ENCODE data around the gene ITGA11. TPM values are rescaled to one million over a fixed set of nuclear protein-coding genes. Genes with fewer than 3 reads are reported as not detected.

ITGA11 gene
- total RNA-seq, 1 donor, result 567 TPM

GRCh38 chr15:68407141-68407885 is 24.6 kb downstream of the ITGA11 start:
- DNase-seq (ENCODE audit: insufficient read length, low spot score, missing footprints), result peak; percentile 73
- Histone ChIP-seq H3K36me3 (ENCODE audit: insufficient read depth, low read length) (peaks cover 70% of the 10 kb centered on the region), H3K27ac (ENCODE audit: low read depth, low read length) (peak overlapping the region; percentile 38), H2AFZ (ENCODE audit: low read length) (no peak overlapping the region), H3K4me2 (ENCODE audit: insufficient read depth, low read length) (peak overlapping the region; percentile 29), H3K4me1 (ENCODE audit: insufficient read depth, low read length) (peaks cover 34% of the 10 kb centered on the region), H3K79me2 (ENCODE audit: insufficient read depth, low read length) (peaks cover 97% of the 10 kb centered on the region), H3K9me3 (ENCODE audit: low read depth, low read length) (no peaks in the 10 kb centered on the region), H3K27me3 (ENCODE audit: insufficient read depth, low read length) (no peaks in the 10 kb centered on the region), H4K20me1 (ENCODE audit: insufficient read depth, low read length) (peaks cover 96% of the 10 kb centered on the region), H3K4me3 (ENCODE audit: insufficient read depth, low read length) (no peak overlapping the region)
- TF ChIP-seq, protein P1, sequence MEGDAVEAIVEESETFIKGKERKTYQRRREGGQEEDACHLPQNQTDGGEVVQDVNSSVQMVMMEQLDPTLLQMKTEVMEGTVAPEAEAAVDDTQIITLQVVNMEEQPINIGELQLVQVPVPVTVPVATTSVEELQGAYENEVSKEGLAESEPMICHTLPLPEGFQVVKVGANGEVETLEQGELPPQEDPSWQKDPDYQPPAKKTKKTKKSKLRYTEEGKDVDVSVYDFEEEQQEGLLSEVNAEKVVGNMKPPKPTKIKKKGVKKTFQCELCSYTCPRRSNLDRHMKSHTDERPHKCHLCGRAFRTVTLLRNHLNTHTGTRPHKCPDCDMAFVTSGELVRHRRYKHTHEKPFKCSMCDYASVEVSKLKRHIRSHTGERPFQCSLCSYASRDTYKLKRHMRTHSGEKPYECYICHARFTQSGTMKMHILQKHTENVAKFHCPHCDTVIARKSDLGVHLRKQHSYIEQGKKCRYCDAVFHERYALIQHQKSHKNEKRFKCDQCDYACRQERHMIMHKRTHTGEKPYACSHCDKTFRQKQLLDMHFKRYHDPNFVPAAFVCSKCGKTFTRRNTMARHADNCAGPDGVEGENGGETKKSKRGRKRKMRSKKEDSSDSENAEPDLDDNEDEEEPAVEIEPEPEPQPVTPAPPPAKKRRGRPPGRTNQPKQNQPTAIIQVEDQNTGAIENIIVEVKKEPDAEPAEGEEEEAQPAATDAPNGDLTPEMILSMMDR (IDR thresholded peaks at IDR 0.05; ENCODE audit: extremely low read depth, low read depth, low read length), result no peak

- DNase-seq (ENCODE audit: insufficient read length, low spot score, missing footprints), result no peak
- Histone ChIP-seq H3K4me3 (ENCODE audit: insufficient read depth, low read length) (no peak overlapping the region), H3K4me2 (ENCODE audit: insufficient read depth, low read length) (no peak overlapping the region), H3K36me3 (ENCODE audit: insufficient read depth, low read length) (peaks cover 68% of the 10 kb centered on the region), H2AFZ (ENCODE audit: low read length) (no peak overlapping the region), H3K27me3 (ENCODE audit: insufficient read depth, low read length) (no peaks in the 10 kb centered on the region), H3K4me1 (ENCODE audit: insufficient read depth, low read length) (peaks cover 34% of the 10 kb centered on the region), H3K79me2 (ENCODE audit: insufficient read depth, low read length) (peaks cover 91% of the 10 kb centered on the region), H3K27ac (ENCODE audit: low read depth, low read length) (no peak overlapping the region), H4K20me1 (ENCODE audit: insufficient read depth, low read length) (peaks cover 87% of the 10 kb centered on the region), H3K9me3 (ENCODE audit: low read depth, low read length) (no peaks in the 10 kb centered on the region)
- TF ChIP-seq, protein P1 (IDR thresholded peaks at IDR 0.05; ENCODE audit: extremely low read depth, low read depth, low read length), result no peak
Measured at GRCh38 chr15:68405378-68406250, 26.3 kb downstream of the ITGA11 start.

- Histone ChIP-seq H4K20me1 (ENCODE audit: insufficient read depth, low read length) (peaks cover 85% of the 10 kb centered on the region), H3K36me3 (ENCODE audit: insufficient read depth, low read length) (peaks cover 58% of the 10 kb centered on the region), H3K27me3 (ENCODE audit: insufficient read depth, low read length) (no peaks in the 10 kb centered on the region), H3K4me2 (ENCODE audit: insufficient read depth, low read length) (no peak overlapping the region), H3K4me3 (ENCODE audit: insufficient read depth, low read length) (no peak overlapping the region), H3K9me3 (ENCODE audit: low read depth, low read length) (no peaks in the 10 kb centered on the region), H2AFZ (ENCODE audit: low read length) (no peak overlapping the region), H3K27ac (ENCODE audit: low read depth, low read length) (no peak overlapping the region), H3K79me2 (ENCODE audit: insufficient read depth, low read length) (peaks cover 86% of the 10 kb centered on the region), H3K4me1 (ENCODE audit: insufficient read depth, low read length) (peaks cover 35% of the 10 kb centered on the region)
- no peak for DNase-seq (ENCODE audit: insufficient read length, low spot score, missing footprints)
- TF ChIP-seq, protein P1 (IDR thresholded peaks at IDR 0.05; ENCODE audit: extremely low read depth, low read depth, low read length), result no peak
Measured at GRCh38 chr15:68404056-68404798, 27.7 kb downstream of the ITGA11 start.

Data from osteoblast (primary cell).